HG02759 (cell line): ENCODE data around the gene SNX30.

Experiments
- ATAC-seq: cut with Tn5 transposase; IDR thresholded peaks from one replicate; pipeline ENCODE4 v1.9.1; 2021; ENCODE audit warnings: mild to moderate bottlenecking, moderate library complexity; ENCODE audit not compliant: unreplicated experiment

The SNX30 gene

GRCh38 chr9:112914524-112914923 lies 164.0 kb downstream of the SNX30 start:
- ATAC-seq: no peak

GRCh38 chr9:112917047-112917986 lies 166.8 kb downstream of the SNX30 start:
- ATAC-seq: no peak

- ATAC-seq: no peak
Measured at GRCh38 chr9:112917987-112918362, 167.4 kb downstream of the SNX30 start.

GRCh38 chr9:112921549-112921948 lies 171.0 kb downstream of the SNX30 start:
- ATAC-seq: peak; percentile 40
